Fibroblast of lung (primary cell): ENCODE measurements around the gene WNT7A. TPM values are rescaled to one million over a fixed set of nuclear protein-coding genes. Genes with fewer than 3 reads are reported as not detected.
A peak's percentile ranks its signal among the peaks of the same experiment; 100 is the strongest.
"Not testable (repeated sequence)": the region's sequence is repeated elsewhere in the genome, so short reads cannot be mapped to it uniquely, and the experiment has no call there.

Source experiments
- DNase-seq, 2 donors: peaks; one replicate each; pipeline versions ENCODE4 v3.0.0 to v3.0.0-alpha.2; 2010; ENCODE audit warnings: low read depth in 2 of 2
- H2AFZ ChIP-seq: 2 replicates; pipeline ENCODE4 v1.5.1; 2012; ENCODE audit warnings: low read length, control low read depth, inconsistent platforms
- H3K27ac ChIP-seq: 2 replicates; pipeline ENCODE4 v1.5.1; 2011; ENCODE audit warnings: low read length, control low read depth; ENCODE audit not compliant: insufficient read depth
- H3K27me3 ChIP-seq: 2 replicates; pipeline ENCODE4 v1.5.1; 2011; ENCODE audit warnings: mild to moderate bottlenecking, low read length; ENCODE audit not compliant: control insufficient read depth, insufficient read depth
- H3K36me3 ChIP-seq: 2 replicates; pipeline ENCODE4 v1.5.1; 2011; ENCODE audit warnings: low read length; ENCODE audit not compliant: control insufficient read depth, insufficient read depth
- H3K4me1 ChIP-seq: 2 replicates; pipeline ENCODE4 v1.5.1; 2011; ENCODE audit warnings: low read length; ENCODE audit not compliant: control insufficient read depth, insufficient read depth; ENCODE audit errors: extremely low read depth
- H3K4me2 ChIP-seq: 2 replicates; pipeline ENCODE4 v1.5.1; 2011; ENCODE audit warnings: low read length, control low read depth; ENCODE audit not compliant: insufficient read depth; ENCODE audit errors: extremely low read depth
- H3K4me3 ChIP-seq, 4 experiments: fragments of 200-600 bp in 1 of 4; sonication (generic) in 1 of 4; replicated peaks in 1 of 4; 2 replicates each; pipeline ENCODE4 v1.5.1; 2011 to 2016; ENCODE audit warnings: low read length in 4 of 4, low read depth in 3 of 4, mild to moderate bottlenecking in 3 of 4, control low read depth in 2 of 4, inconsistent platforms in 1 of 4, mixed read lengths in 1 of 4; ENCODE audit not compliant: insufficient read depth in 1 of 4; ENCODE audit errors: control extremely low read depth in 1 of 4
- H3K79me2 ChIP-seq: 2 replicates; pipeline ENCODE4 v1.5.1; 2012; ENCODE audit warnings: mild to moderate bottlenecking, low read length, inconsistent platforms; ENCODE audit not compliant: control insufficient read depth, insufficient read depth
- H3K9ac ChIP-seq: 2 replicates; pipeline ENCODE4 v1.5.1; 2011; ENCODE audit warnings: mild to moderate bottlenecking, low read length, control low read depth; ENCODE audit not compliant: insufficient read depth
- H3K9me3 ChIP-seq: 2 replicates; pipeline ENCODE4 v1.5.1; 2012; ENCODE audit warnings: low read depth, low read length; ENCODE audit not compliant: control insufficient read depth, insufficient read depth
- H4K20me1 ChIP-seq: 2 replicates; pipeline ENCODE4 v1.5.1; 2011; ENCODE audit warnings: low read length; ENCODE audit not compliant: control insufficient read depth, insufficient read depth; ENCODE audit errors: extremely low read depth
- CTCF ChIP-seq, 2 donors: IDR thresholded peaks in 1 of 2; conservative IDR thresholded peaks in 1 of 2; 1 replicate in 1 of 2; 2 replicates in 1 of 2; pipeline ENCODE4 v1.5.1; 2011 to 2012; ENCODE audit warnings: low read length in 2 of 2, control low read depth in 1 of 2, inconsistent platforms in 1 of 2, low read depth in 1 of 2, mild to moderate bottlenecking in 1 of 2
- EZH2 ChIP-seq: IDR thresholded peaks from 2 replicates; pipeline ENCODE4 v1.5.1; 2012; ENCODE audit warnings: low read length, control low read depth, mild to moderate bottlenecking; ENCODE audit errors: missing control alignments
- polyA minus RNA-seq: library from RNA; depleted of rRNA, polyadenylated mRNA; stranded (reverse); fragments of >200 nt; gene quantifications from 2 replicates; pipeline ENCODE4 v1.2.3, GENCODE V29; 2011; ENCODE audit warnings: low replicate concordance
- polyA plus RNA-seq, 2 donors: library from polyadenylated mRNA; depleted of rRNA in 1 of 2; stranded (reverse) in 1 of 2; unstranded in 1 of 2; fragments of >200 nt; gene quantifications; 2 replicates each; pipeline ENCODE4 v1.2.1, GENCODE V29; 2011 to 2012; ENCODE audit warnings: missing spikeins in 1 of 2
- total RNA-seq: library from RNA; depleted of rRNA; stranded (reverse); fragments of >200 nt; gene quantifications from 2 replicates; pipeline ENCODE4 v1.2.1, GENCODE V29; 2014

The WNT7A gene
- total RNA-seq (not detected in 2 replicates), polyA plus RNA-seq (not detected in 2 replicates), polyA minus RNA-seq (not detected in 2 replicates)
- not detected in 2 replicates for polyA plus RNA-seq (2012)

DNA sequence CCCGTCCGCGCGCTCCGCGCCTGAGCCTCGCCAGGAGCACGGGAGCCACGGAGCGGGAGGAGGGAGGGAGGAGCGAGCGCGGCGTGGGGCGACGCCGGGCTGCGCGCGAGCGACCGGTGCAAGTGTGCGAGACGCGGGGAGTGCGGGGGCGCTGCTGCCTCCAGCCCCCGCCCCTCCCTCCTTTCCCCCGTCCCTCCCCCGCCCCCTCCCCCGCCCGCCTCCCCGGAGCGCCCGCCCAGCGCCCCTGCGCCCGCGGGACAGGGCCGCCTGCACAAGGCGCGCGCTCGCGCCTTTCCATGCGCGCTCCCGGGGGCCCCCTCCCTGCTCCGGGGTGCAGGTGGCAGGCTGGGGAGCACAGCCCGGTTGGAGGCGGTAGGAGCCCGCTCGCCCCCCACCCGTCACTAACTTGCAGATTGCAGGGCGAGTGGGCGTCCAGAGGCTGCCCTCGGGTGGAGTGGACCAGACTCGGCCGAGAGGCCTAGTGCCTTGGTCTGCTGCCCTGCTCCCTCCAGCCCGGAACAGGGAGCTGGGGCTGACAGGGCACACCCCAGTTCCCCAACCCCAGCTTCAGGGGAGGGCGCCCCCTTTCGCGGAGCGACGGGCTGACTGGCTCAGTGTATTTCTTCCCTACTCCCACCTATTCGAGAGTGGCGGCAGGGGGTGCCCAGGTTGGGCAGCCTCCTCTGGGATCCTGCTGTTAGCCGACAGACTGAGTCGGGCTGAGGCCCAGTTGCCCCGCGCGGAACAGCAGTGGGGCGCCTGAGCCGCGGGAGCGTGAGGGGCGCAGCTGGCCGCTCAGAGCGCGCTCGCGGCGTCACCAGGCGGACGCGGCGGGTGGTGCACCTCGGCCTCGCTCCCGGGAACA is at the start of gene WNT7A:
TSS of gene WNT7A (minus strand) at position 126 of the 865 bp plus-strand sequence. CDS start 255 bp downstream, outside the sequence.
- Histone ChIP-seq H3K9me3 (no peaks in the 10 kb centered on the region), H3K9ac (no peak within 1 kb of the TSS), H3K4me3 (no peak within 1 kb of the TSS), H3K4me2 (no peak within 1 kb of the TSS), H3K36me3 (no peaks in the 10 kb centered on the region), H3K27ac (no peak within 1 kb of the TSS), H4K20me1 (no peaks in the 10 kb centered on the region), H3K27me3 (peaks cover 24% of the 10 kb centered on the region), H3K4me1 (no peaks in the 10 kb centered on the region), H3K79me2 (no peaks in the 10 kb centered on the region), H2AFZ (no peak within 1 kb of the TSS)
- DNase-seq, result no peak
- TF ChIP-seq EZH2 (no peak), CTCF (conservative IDR thresholded peaks at IDR 0.05 in 1 of 2, IDR thresholded peaks at IDR 0.05 in 1 of 2; ENCODE audit: low read depth in 1 of 2, low read length in 2 of 2) (peak in 1 of 2 donors; percentile 11)

GRCh38 chr3:13928741-13929140 is 48.9 kb upstream of the WNT7A start:
- H4K20me1 ChIP-seq, H3K4me3 ChIP-seq, DNase-seq, H3K27ac ChIP-seq, H3K4me1 ChIP-seq, H3K36me3 ChIP-seq, H3K27me3 ChIP-seq, H3K9ac ChIP-seq, H3K9me3 ChIP-seq, H3K79me2 ChIP-seq, H3K4me2 ChIP-seq, H2AFZ ChIP-seq: not testable (repeated sequence)

DNA sequence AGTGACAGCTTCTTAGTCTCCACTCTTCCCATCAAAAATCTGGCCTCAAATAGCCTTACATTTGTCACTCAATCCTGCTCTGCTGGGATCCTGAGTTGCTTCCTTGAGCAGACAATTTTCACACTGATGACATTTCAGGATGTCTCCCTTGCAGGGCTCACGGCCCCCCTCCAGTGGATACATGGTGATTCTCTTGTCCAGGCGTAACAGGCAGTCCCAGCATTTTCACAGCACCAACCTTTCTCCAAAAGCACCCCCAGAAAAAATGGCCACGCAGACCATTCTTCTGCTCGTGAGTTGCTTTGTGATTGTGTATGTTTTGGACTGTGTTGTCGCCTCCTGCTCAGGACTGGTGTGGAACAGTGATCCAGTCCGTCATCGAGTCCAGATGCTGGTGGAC is 47.4 kb upstream of the WNT7A start:
- Histone ChIP-seq H3K4me2 (no peak overlapping the region), H3K4me1 (no peaks in the 10 kb centered on the region), H3K9ac (no peak overlapping the region), H3K79me2 (no peaks in the 10 kb centered on the region), H3K4me3 (no peak overlapping the region), H3K27ac (no peak overlapping the region), H3K27me3 (no peaks in the 10 kb centered on the region), H2AFZ (no peak overlapping the region), H4K20me1 (no peaks in the 10 kb centered on the region), H3K36me3 (no peaks in the 10 kb centered on the region), H3K9me3 (no peaks in the 10 kb centered on the region)
- no peak for DNase-seq
- no peak for TF ChIP-seq CTCF (conservative IDR thresholded peaks at IDR 0.05 in 1 of 2, IDR thresholded peaks at IDR 0.05 in 1 of 2; ENCODE audit: low read depth in 1 of 2, low read length in 2 of 2)
- no peak for TF ChIP-seq EZH2
